Prostate gland (tissue), 2 donors: Measurements from ENCODE around the gene DNAJB8. TPM values are rescaled to one million over a fixed set of nuclear protein-coding genes. Genes with fewer than 3 reads are reported as not detected.
A peak's percentile ranks its signal among the peaks of the same experiment; 100 is the strongest.

Experiments
- DNase-seq: peaks from one replicate; pipeline ENCODE4 v3.0.0-alpha.2; 2019; ENCODE audit warnings: low spot score
- H3K27ac ChIP-seq, 2 donors: fragments of 200-600 bp; sonication (generic); 2 replicates each; pipeline ENCODE4 v1.5.1; 2017 to 2019
- H3K27me3 ChIP-seq: fragments of 200-600 bp; sonication (generic); replicated peaks from 2 replicates; pipeline ENCODE4 v1.5.1; 2019; ENCODE audit not compliant: insufficient read depth
- H3K36me3 ChIP-seq, 2 donors: fragments of 200-600 bp; sonication (generic); 1 replicate in 1 of 2; 2 replicates in 1 of 2; pipeline versions ENCODE4 v1.5.1 to v1.8.1; 2017 to 2019
- H3K4me1 ChIP-seq: fragments of 200-600 bp; sonication (generic); replicated peaks from 2 replicates; pipeline ENCODE4 v1.5.1; 2019
- H3K4me3 ChIP-seq, 2 donors: fragments of 200-600 bp; sonication (generic); 2 replicates each; pipeline ENCODE4 v1.5.1; 2017 to 2019
- H3K9me3 ChIP-seq: fragments of 200-600 bp; sonication (generic); 2 replicates; pipeline ENCODE4 v1.5.1; 2017
- POLR2A ChIP-seq: fragments of 450-650 bp; IDR thresholded peaks from one replicate; pipeline ENCODE4 v1.6.1; 2016; ENCODE audit warnings: antibody characterized with exemption, mild to moderate bottlenecking
- POLR2AphosphoS5 ChIP-seq: sonication (generic); formaldehyde crosslinking; IDR thresholded peaks from one replicate; pipeline ENCODE4 v1.6.1; 2017; ENCODE audit warnings: antibody characterized with exemption
- WGBS: methylation state at CpG from one replicate; pipeline ENCODE4 v1.1.5; 2018; 5-methylcytosine and 5-hydroxymethylcytosine counted together
- intact Hi-C: fragments of 100-400 bp; cut with DNase I; formaldehyde crosslinking; loops from one replicate; pipeline ENCODE4 v1.14.2; 2022
- total RNA-seq, 2 donors: library from RNA; depleted of rRNA; stranded (reverse); fragments of >200 nt; gene quantifications; one replicate each; pipeline ENCODE4 v1.1.0, GENCODE V29; 2016
- TF ChIP-seq, protein P1 (sequence below), 4 experiments: fragments of 200-600 bp in 2 of 4; fragments of 450-650 bp in 2 of 4; sonication (generic) in 2 of 4; IDR thresholded peaks; 1 replicate in 3 of 4; 2 replicates in 1 of 4; pipeline ENCODE4 v1.5.1; 2016 to 2019; ENCODE audit warnings: antibody characterized with exemption in 4 of 4, mild to moderate bottlenecking in 2 of 4, moderate library complexity in 2 of 4

Gene DNAJB8
- total RNA-seq, 2 donors from 2014 or later, result 3.2 TPM; not detected in 1

DNA sequence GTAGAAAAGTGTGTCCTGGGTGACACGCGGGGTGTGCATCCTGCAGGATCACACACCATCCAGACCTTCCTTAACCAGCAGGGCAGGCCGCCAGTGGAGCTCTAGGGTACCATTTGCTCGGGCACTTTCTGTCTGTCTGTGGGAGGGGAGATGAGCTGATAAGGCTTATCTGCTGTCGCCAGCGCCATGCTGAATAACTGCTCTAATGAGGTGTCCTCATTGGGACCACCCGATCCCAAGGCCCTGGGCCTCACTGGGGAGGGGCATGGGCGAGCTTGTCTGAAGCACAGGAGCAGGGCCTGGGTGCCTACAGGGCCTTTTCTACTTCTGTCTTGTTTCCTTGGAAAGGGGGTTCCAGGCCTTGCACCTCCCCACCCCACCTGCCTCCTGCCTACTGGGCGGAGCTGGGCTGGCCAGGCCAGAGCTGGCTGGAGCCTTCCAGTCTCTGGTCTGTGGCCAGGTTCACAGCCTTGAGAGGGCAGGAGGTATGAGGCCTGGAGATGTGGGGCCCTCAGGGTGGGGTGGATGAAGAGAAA, 28.8 kb upstream of the DNAJB8 start:
- H3K9me3 ChIP-seq, result no peaks in the 10 kb centered on the region
- TF ChIP-seq POLR2AphosphoS5 (no peak), POLR2A (no peak)
- TF ChIP-seq, protein P1, sequence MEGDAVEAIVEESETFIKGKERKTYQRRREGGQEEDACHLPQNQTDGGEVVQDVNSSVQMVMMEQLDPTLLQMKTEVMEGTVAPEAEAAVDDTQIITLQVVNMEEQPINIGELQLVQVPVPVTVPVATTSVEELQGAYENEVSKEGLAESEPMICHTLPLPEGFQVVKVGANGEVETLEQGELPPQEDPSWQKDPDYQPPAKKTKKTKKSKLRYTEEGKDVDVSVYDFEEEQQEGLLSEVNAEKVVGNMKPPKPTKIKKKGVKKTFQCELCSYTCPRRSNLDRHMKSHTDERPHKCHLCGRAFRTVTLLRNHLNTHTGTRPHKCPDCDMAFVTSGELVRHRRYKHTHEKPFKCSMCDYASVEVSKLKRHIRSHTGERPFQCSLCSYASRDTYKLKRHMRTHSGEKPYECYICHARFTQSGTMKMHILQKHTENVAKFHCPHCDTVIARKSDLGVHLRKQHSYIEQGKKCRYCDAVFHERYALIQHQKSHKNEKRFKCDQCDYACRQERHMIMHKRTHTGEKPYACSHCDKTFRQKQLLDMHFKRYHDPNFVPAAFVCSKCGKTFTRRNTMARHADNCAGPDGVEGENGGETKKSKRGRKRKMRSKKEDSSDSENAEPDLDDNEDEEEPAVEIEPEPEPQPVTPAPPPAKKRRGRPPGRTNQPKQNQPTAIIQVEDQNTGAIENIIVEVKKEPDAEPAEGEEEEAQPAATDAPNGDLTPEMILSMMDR (IDR thresholded peaks at IDR 0.05), result no peak
- no peak for DNase-seq
- intact Hi-C loops, result loop anchor here (5.0 kb wide), 3 partner anchors 112 to 418 kb away; no protein-coding TSS in a partner anchor
- 87% methylated on average over 9 of the region's 9 CpGs for WGBS
- no peaks in the 10 kb centered on the region for H3K27me3 ChIP-seq
- no peaks in the 10 kb centered on the region for H3K4me1 ChIP-seq
- H3K27ac ChIP-seq, result no peak overlapping the region
- no peaks in the 10 kb centered on the region for H3K36me3 ChIP-seq
- no peak overlapping the region for H3K4me3 ChIP-seq

DNA sequence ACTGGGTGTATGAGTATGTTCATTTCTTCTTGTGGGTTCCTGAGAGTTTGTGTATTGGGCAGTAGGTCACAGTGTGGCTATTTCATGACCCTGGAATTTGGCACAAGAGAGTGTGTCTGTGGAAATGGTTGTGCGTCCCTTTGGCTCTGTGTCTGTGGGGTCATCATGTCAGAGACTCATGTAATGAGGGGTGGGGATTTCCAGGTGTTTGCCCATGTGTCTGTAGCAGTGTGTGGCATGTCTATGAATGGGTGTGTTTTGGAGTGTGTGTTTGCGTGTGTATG, 27.6 kb upstream of the DNAJB8 start:
- Histone ChIP-seq H3K27me3 (no peaks in the 10 kb centered on the region), H3K9me3 (no peaks in the 10 kb centered on the region), H3K4me3 (no peak overlapping the region), H3K27ac (no peak overlapping the region), H3K4me1 (no peaks in the 10 kb centered on the region), H3K36me3 (no peaks in the 10 kb centered on the region)
- intact Hi-C loops, result no loop called here
- 84% methylated on average over 2 of the region's 2 CpGs for WGBS
- TF ChIP-seq, protein P1 (IDR thresholded peaks at IDR 0.05), result no peak
- TF ChIP-seq POLR2A, result no peak
- no peak for TF ChIP-seq POLR2AphosphoS5
- DNase-seq, result no peak

DNA sequence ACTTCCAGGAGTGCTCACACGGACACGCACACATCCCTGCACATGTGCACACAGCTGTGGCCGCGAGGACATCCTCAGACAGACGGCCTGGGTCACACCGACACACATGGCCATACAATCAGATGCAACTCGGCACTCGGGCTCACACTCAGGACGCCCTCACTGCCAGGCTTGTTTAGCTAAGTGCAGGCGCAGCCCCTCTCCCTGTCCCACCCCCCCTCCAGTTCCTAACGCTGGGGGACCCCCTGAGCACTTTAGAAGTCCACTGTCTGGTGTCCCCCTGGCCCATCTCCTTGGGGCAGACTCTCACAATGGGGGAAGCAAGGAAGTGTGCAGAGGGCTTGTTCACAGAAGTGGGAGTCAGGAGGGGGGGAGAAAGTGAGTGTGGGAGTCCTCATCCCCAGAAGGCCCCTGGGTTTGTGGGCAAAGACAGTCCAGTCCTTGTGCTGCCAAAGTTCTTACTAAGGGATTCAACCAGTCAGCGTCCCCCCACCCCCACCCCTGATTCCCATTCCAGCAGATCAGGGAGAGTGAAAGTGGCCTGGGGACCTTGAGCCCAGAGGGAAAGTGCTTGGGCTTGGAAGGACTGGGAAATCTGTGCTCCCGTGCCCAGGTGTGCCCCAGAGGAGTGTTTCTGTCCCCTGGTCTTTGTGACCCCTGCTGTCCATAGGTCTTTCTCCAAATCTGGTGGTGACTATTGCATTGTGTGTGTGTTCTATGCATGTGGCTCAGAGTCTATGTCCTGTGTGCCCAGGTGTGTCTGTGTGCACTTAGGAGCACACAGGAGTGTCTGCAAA, 27.1 kb upstream of the DNAJB8 start:
- TF ChIP-seq POLR2A (no peak), POLR2AphosphoS5 (no peak)
- TF ChIP-seq, protein P1 (IDR thresholded peaks at IDR 0.05), result no peak
- intact Hi-C loops, result no loop called here
- Histone ChIP-seq H3K36me3 (no peaks in the 10 kb centered on the region), H3K9me3 (no peaks in the 10 kb centered on the region), H3K4me1 (no peaks in the 10 kb centered on the region), H3K27me3 (no peaks in the 10 kb centered on the region), H3K27ac (peak overlapping the region; percentile 99), H3K4me3 (peak overlapping the region; percentile 85 to 93)
- DNase-seq, result no peak
- 32% methylated on average over 12 of the region's 13 CpGs for WGBS

DNA sequence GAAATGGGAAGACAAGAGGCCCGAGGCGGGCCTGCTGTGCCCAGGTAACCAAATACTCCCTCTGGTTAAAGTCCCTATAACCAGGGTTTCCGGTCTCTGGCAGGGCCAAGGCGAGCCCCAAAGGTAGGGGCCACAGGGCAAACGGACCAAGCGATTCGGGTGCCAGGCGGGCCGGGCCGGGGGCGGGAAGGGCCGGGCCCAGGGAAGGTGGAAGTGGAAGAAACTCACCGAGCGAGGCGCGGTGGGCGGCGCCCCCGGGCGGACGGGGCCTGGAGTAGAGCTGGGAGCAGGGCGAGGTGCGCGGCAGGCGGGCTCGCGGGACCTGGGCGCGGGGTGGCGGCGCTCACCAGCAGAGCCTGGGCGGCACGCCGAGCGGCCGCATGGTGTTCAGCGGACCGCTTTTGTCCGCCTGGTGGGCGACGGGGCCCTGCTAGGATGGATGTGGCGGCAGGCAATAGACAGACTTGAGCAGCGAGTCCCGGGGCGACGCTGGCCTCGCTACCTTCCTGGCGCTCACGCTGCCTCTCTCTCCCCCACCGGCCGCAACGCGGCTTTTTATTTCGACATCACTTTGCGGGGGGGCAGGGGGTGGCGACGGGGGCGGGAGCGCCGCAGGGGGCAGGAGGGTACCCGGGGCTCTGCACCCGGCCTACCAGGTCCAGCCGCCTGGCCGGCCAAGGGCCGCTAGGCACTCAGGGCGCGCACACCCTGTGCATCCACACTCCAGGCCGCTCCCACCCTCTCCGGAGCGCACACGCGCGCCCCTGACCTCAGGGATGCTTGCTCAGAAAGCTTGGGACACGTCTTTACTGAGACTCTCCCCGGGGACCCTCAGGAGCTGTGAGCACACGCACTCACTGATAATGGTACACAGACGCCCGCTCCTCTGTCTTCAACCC, 26.2 kb upstream of the DNAJB8 start, which contains the start of gene GATA2:
Gene GATA2 (minus strand): TSS at position 531 of the 899 bp plus-strand sequence. CDS start 6,170 bp downstream, outside the sequence.
- no peaks in the 10 kb centered on the region for H3K36me3 ChIP-seq
- intact Hi-C loops, result no loop called here
- H3K4me3 ChIP-seq, result peak within 1 kb of the TSS; percentile 85 to 93
- H3K9me3 ChIP-seq, result no peaks in the 10 kb centered on the region
- DNase-seq, result peak; percentile 59
- no peaks in the 10 kb centered on the region for H3K4me1 ChIP-seq
- peak within 1 kb of the TSS; percentile 99 for H3K27ac ChIP-seq
- WGBS, result 4% methylated on average over 78 of the region's 78 CpGs
- peak; percentile 47 for TF ChIP-seq POLR2AphosphoS5
- TF ChIP-seq, protein P1 (IDR thresholded peaks at IDR 0.05), result peak in 1 of 4 experiments; percentile 46
- TF ChIP-seq POLR2A, result peak; percentile 71
- H3K27me3 ChIP-seq, result no peaks in the 10 kb centered on the region
